ENCODE measurements around the gene SMIM1.

Gene SMIM1

GRCh38 chr1:3817821-3818597 is 45.5 kb downstream of the SMIM1 start:
- Histone ChIP-seq H3K27me3 (ENCODE audit: insufficient read depth, low read length, poor library complexity, severe bottlenecking) (no peaks in the 10 kb centered on the region), H3K4me1 (ENCODE audit: insufficient read depth, low read length, poor library complexity, severe bottlenecking) (no peaks in the 10 kb centered on the region)

DNA sequence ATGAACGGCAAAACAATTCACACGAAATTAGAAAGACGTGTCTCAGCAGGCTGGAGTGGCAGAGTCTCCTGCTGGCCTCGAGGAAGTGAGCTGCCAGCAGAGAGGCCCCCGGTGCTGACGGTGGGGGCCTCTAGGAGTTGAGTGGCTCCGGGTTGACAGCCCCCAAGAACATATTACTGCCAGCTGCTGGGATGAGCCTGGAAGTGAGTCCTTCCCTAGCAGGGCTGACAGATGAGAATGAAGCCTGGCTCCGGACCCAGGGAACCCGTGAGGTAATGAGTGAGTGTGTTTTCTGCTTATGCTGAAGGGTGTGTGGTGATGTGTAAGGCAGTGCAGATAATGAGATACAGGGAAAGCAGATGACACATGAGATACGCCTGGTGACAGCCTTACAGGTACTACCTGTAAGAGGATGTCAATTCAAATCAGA is 47.2 kb downstream of the SMIM1 start:
- no peaks in the 10 kb centered on the region for H3K36me3 ChIP-seq (ENCODE audit: insufficient read depth, low read length)

More at GRCh38 chr1:3817821-3818597, 45.5 kb downstream of the SMIM1 start:
- TF ChIP-seq EZH2phosphoT487 (IDR thresholded peaks at IDR 0.05; ENCODE audit: borderline replicate concordance), result no peak
- Histone ChIP-seq H3K9me2 (replicated peaks; ENCODE audit: low read depth, low read length) (no peaks in the 10 kb centered on the region), H3K4me2 (ENCODE audit: low read depth, low read length, poor library complexity, severe bottlenecking) (no peak overlapping the region), H3K36me3 (ENCODE audit: insufficient read depth, low read length) (no peaks in the 10 kb centered on the region), H3F3A (ENCODE audit: low read depth) (no peaks in the 10 kb centered on the region), H3K9me3 (ENCODE audit: insufficient read depth, low read depth, low read length) (no peaks in the 10 kb centered on the region), H2AFZ (ENCODE audit: low read length) (no peak overlapping the region), H4K20me1 (ENCODE audit: insufficient read depth, low read length, poor library complexity, severe bottlenecking) (no peaks in the 10 kb centered on the region), H3K4me3 (ENCODE audit: low read length, poor library complexity, severe bottlenecking) (no peak overlapping the region), H3K79me2 (ENCODE audit: insufficient read depth, low read length) (no peaks in the 10 kb centered on the region), H3K9ac (ENCODE audit: low read depth, low read length, poor library complexity, severe bottlenecking) (no peak overlapping the region)

DNA sequence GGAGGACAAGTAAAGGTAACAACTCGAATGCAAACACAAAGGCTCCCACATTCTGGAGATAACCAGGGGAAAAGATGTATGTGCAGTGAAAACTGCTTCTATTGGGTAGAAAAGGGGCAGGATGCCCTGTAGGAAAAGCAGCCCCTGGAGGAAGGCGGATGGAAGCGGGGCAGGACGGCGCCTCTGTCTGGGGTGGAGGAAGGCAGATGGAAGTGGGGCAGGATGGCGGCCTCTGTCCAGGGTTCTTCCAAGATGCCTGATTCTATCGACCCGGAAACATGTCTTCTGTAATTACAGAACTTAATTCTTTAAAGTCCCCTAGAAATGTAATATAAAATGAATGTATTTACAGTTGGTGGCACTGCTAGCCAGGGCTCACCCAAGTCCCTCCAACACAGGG is 47.8 kb downstream of the SMIM1 start:
- Histone ChIP-seq H3K36me3 (ENCODE audit: insufficient read depth, low read length) (peaks cover 2% of the 10 kb centered on the region; the same call in 1 of the 2 replicates), H3K9me3 (ENCODE audit: insufficient read depth, low read depth, low read length) (no peaks in the 10 kb centered on the region), H2AFZ (ENCODE audit: low read length) (no peak overlapping the region), H3K9ac (ENCODE audit: low read depth, low read length, poor library complexity, severe bottlenecking) (no peak overlapping the region), H3F3A (ENCODE audit: low read depth) (no peaks in the 10 kb centered on the region), H3K4me1 (ENCODE audit: insufficient read depth, low read length, poor library complexity, severe bottlenecking) (no peaks in the 10 kb centered on the region), H3K9me2 (replicated peaks; ENCODE audit: low read depth, low read length) (no peaks in the 10 kb centered on the region), H3K4me3 (ENCODE audit: low read length, poor library complexity, severe bottlenecking) (no peak overlapping the region), H3K79me2 (ENCODE audit: insufficient read depth, low read length) (no peaks in the 10 kb centered on the region), H3K27me3 (ENCODE audit: insufficient read depth, low read length, poor library complexity, severe bottlenecking) (no peaks in the 10 kb centered on the region), H4K20me1 (ENCODE audit: insufficient read depth, low read length, poor library complexity, severe bottlenecking) (no peaks in the 10 kb centered on the region), H3K4me2 (ENCODE audit: low read depth, low read length, poor library complexity, severe bottlenecking) (no peak overlapping the region)
- no peak for TF ChIP-seq EZH2phosphoT487 (IDR thresholded peaks at IDR 0.05; ENCODE audit: borderline replicate concordance)

More for the DNA sequence above, 47.2 kb downstream of the SMIM1 start:
- H3K4me1 ChIP-seq (ENCODE audit: insufficient read depth, low read length, poor library complexity, severe bottlenecking), result no peaks in the 10 kb centered on the region
- H3K27me3 ChIP-seq (ENCODE audit: insufficient read depth, low read length, poor library complexity, severe bottlenecking), result no peaks in the 10 kb centered on the region
- no peak overlapping the region for H2AFZ ChIP-seq (ENCODE audit: low read length)
- H3K9me3 ChIP-seq (ENCODE audit: insufficient read depth, low read depth, low read length), result no peaks in the 10 kb centered on the region
- H3F3A ChIP-seq (ENCODE audit: low read depth), result no peaks in the 10 kb centered on the region
- TF ChIP-seq, protein P1, sequence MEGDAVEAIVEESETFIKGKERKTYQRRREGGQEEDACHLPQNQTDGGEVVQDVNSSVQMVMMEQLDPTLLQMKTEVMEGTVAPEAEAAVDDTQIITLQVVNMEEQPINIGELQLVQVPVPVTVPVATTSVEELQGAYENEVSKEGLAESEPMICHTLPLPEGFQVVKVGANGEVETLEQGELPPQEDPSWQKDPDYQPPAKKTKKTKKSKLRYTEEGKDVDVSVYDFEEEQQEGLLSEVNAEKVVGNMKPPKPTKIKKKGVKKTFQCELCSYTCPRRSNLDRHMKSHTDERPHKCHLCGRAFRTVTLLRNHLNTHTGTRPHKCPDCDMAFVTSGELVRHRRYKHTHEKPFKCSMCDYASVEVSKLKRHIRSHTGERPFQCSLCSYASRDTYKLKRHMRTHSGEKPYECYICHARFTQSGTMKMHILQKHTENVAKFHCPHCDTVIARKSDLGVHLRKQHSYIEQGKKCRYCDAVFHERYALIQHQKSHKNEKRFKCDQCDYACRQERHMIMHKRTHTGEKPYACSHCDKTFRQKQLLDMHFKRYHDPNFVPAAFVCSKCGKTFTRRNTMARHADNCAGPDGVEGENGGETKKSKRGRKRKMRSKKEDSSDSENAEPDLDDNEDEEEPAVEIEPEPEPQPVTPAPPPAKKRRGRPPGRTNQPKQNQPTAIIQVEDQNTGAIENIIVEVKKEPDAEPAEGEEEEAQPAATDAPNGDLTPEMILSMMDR (conservative IDR thresholded peaks at IDR 0.05; ENCODE audit: low read length), result no peak
- no peak for TF ChIP-seq EZH2phosphoT487 (IDR thresholded peaks at IDR 0.05; ENCODE audit: borderline replicate concordance)
- H3K79me2 ChIP-seq (ENCODE audit: insufficient read depth, low read length), result no peaks in the 10 kb centered on the region
- no peaks in the 10 kb centered on the region for H3K9me2 ChIP-seq (replicated peaks; ENCODE audit: low read depth, low read length)
- H3K9ac ChIP-seq (ENCODE audit: low read depth, low read length, poor library complexity, severe bottlenecking), result no peak overlapping the region
- no peaks in the 10 kb centered on the region for H4K20me1 ChIP-seq (ENCODE audit: insufficient read depth, low read length, poor library complexity, severe bottlenecking)
- H3K4me3 ChIP-seq (ENCODE audit: low read length, poor library complexity, severe bottlenecking), result no peak overlapping the region
- H3K4me2 ChIP-seq (ENCODE audit: low read depth, low read length, poor library complexity, severe bottlenecking), result no peak overlapping the region

GRCh38 chr1:3821004-3821403 is 48.5 kb downstream of the SMIM1 start:
- peaks cover 4% of the 10 kb centered on the region; the same call in 1 of the 2 replicates for H3K36me3 ChIP-seq (ENCODE audit: insufficient read depth, low read length)
- no peaks in the 10 kb centered on the region for H3K4me1 ChIP-seq (ENCODE audit: insufficient read depth, low read length, poor library complexity, severe bottlenecking)
- H3K4me3 ChIP-seq (ENCODE audit: low read length, poor library complexity, severe bottlenecking), result no peak overlapping the region
- no peaks in the 10 kb centered on the region for H4K20me1 ChIP-seq (ENCODE audit: insufficient read depth, low read length, poor library complexity, severe bottlenecking)
- H3F3A ChIP-seq (ENCODE audit: low read depth), result no peaks in the 10 kb centered on the region
- H3K4me2 ChIP-seq (ENCODE audit: low read depth, low read length, poor library complexity, severe bottlenecking), result no peak overlapping the region
- H3K9me2 ChIP-seq (replicated peaks; ENCODE audit: low read depth, low read length), result no peaks in the 10 kb centered on the region
- H3K9me3 ChIP-seq (ENCODE audit: insufficient read depth, low read depth, low read length), result no peaks in the 10 kb centered on the region
- no peaks in the 10 kb centered on the region for H3K27me3 ChIP-seq (ENCODE audit: insufficient read depth, low read length, poor library complexity, severe bottlenecking)
- no peak overlapping the region for H3K9ac ChIP-seq (ENCODE audit: low read depth, low read length, poor library complexity, severe bottlenecking)
- H2AFZ ChIP-seq (ENCODE audit: low read length), result no peak overlapping the region
- H3K79me2 ChIP-seq (ENCODE audit: insufficient read depth, low read length), result no peaks in the 10 kb centered on the region
- TF ChIP-seq EZH2phosphoT487 (IDR thresholded peaks at IDR 0.05; ENCODE audit: borderline replicate concordance), result no peak
- TF ChIP-seq, protein P1 (conservative IDR thresholded peaks at IDR 0.05; ENCODE audit: low read length), result no peak

All from Loucy (cell line).